IMR-90 (cell line): ENCODE measurements around the gene TTYH3. TPM values are rescaled to one million over a fixed set of nuclear protein-coding genes. Genes with fewer than 3 reads are reported as not detected.

Source experiments
- ATAC-seq: fragments of 200-7000 bp; cut with Tn5 transposase; 2 replicates; pipeline ENCODE4 v1.9.1; 2020; ENCODE audit warnings: low read depth, mild to moderate bottlenecking, moderate library complexity
- BruUV-seq: library from RNA; stranded (reverse); fragments of 400-500 nt; replicated peaks from 2 replicates; lab custom pipeline; 2021; lab: Mats Ljungman, UMichigan
- CTCF ChIA-PET: fragments of 300-600 bp; formaldehyde crosslinking; extraction: SDS; loops from one replicate; lab custom pipeline; 2021; ENCODE audit warnings: antibody characterized with exemption; lab: Yijun Ruan, JAX
- POLR2A ChIA-PET: fragments of 300-600 bp; sonication (Branson Sonifier 250); formaldehyde crosslinking; loops from one replicate; lab custom pipeline; 2022; ENCODE audit warnings: antibody characterized with exemption; ENCODE audit not compliant: unreplicated experiment; lab: Charles Lee
- DNase-seq: peaks from one replicate; pipeline ENCODE4 v3.0.0; 2013
- H2AFZ ChIP-seq: replicated peaks from 2 replicates; pipeline ENCODE3; 2013; ENCODE audit warnings: low read length, mild to moderate bottlenecking; ENCODE audit not compliant: poor library complexity
- H2AK5ac ChIP-seq: 2 replicates; pipeline ENCODE4 v1.6.1; 2013; ENCODE audit warnings: low read depth, low read length, inconsistent platforms
- H2AK9ac ChIP-seq: replicated peaks from 2 replicates; pipeline ENCODE3; 2013; ENCODE audit warnings: mild to moderate bottlenecking, low read depth, low read length, moderate library complexity; ENCODE audit not compliant: poor library complexity
- H2BK120ac ChIP-seq: 2 replicates; pipeline ENCODE4 v1.6.1; 2013; ENCODE audit warnings: low read depth, low read length, inconsistent platforms
- H2BK15ac ChIP-seq: 3 replicates; pipeline ENCODE4 v1.6.1; 2013; ENCODE audit warnings: low read depth, low read length, inconsistent platforms
- H2BK20ac ChIP-seq: 2 replicates; pipeline ENCODE4 v1.6.1; 2013; ENCODE audit warnings: low read depth, mild to moderate bottlenecking, inconsistent platforms, low read length, moderate library complexity
- H2BK5ac ChIP-seq: 2 replicates; pipeline ENCODE4 v1.6.1; 2013; ENCODE audit warnings: mild to moderate bottlenecking, low read depth, low read length, inconsistent platforms; ENCODE audit not compliant: poor library complexity, severe bottlenecking
- H3K14ac ChIP-seq: replicated peaks from 2 replicates; pipeline ENCODE4 v1.6.1; 2013; ENCODE audit warnings: low read depth, low read length, inconsistent platforms
- H3K18ac ChIP-seq: 2 replicates; pipeline ENCODE4 v1.6.1; 2013; ENCODE audit warnings: low read depth, low read length, control low read depth
- H3K23ac ChIP-seq: 2 replicates; pipeline ENCODE4 v1.6.1; 2013; ENCODE audit warnings: low read depth, low read length, inconsistent platforms
- H3K27ac ChIP-seq: 2 replicates; pipeline ENCODE4 v1.5.1; 2013; ENCODE audit warnings: mild to moderate bottlenecking, control low read depth, low read length; ENCODE audit not compliant: insufficient read depth
- H3K27me3 ChIP-seq: 2 replicates; pipeline ENCODE4 v1.6.1; 2013; ENCODE audit warnings: low read length; ENCODE audit not compliant: control insufficient read depth, insufficient read depth
- H3K36me3 ChIP-seq: 2 replicates; pipeline ENCODE4 v1.6.1; 2013; ENCODE audit warnings: low read length, mixed read lengths; ENCODE audit not compliant: control insufficient read depth, insufficient read depth
- H3K4ac ChIP-seq: 2 replicates; pipeline ENCODE4 v1.6.1; 2013; ENCODE audit warnings: low read depth, low read length, inconsistent platforms
- H3K4me1 ChIP-seq: 2 replicates; pipeline ENCODE4 v1.6.1; 2013; ENCODE audit warnings: low read length, mixed read lengths; ENCODE audit not compliant: control insufficient read depth, insufficient read depth
- H3K4me2 ChIP-seq: 2 replicates; pipeline ENCODE4 v1.6.1; 2013; ENCODE audit warnings: low read depth, mild to moderate bottlenecking, control low read depth, low read length, moderate library complexity
- H3K4me3 ChIP-seq: 2 replicates; pipeline ENCODE4 v1.5.1; 2013; ENCODE audit warnings: low read depth, mild to moderate bottlenecking, control low read depth, low read length, moderate library complexity; ENCODE audit not compliant: insufficient read depth
- H3K56ac ChIP-seq: 2 replicates; pipeline ENCODE4 v1.6.1; 2013; ENCODE audit warnings: low read length, inconsistent platforms; ENCODE audit not compliant: insufficient read depth; ENCODE audit errors: extremely low read depth
- H3K79me1 ChIP-seq, 2 experiments: 2 replicates each; pipeline ENCODE4 v1.6.1; 2013; ENCODE audit warnings: low read length in 2 of 2, inconsistent platforms in 1 of 2, low read depth in 1 of 2
- H3K9ac ChIP-seq: 2 replicates; pipeline ENCODE4 v1.6.1; 2013; ENCODE audit warnings: low read depth, low read length, control low read depth
- H3K9me1 ChIP-seq: 2 replicates; pipeline ENCODE4 v1.6.1; 2013; ENCODE audit warnings: low read length, inconsistent platforms; ENCODE audit not compliant: insufficient read depth
- H3K9me3 ChIP-seq: 2 replicates; pipeline ENCODE4 v1.6.1; 2013; ENCODE audit warnings: low read length; ENCODE audit not compliant: control insufficient read depth, insufficient read depth
- H4K20me1 ChIP-seq: 2 replicates; pipeline ENCODE4 v1.6.1; 2013; ENCODE audit warnings: low read length, inconsistent platforms; ENCODE audit not compliant: insufficient read depth
- H4K5ac ChIP-seq: 2 replicates; pipeline ENCODE4 v1.6.1; 2013; ENCODE audit warnings: mild to moderate bottlenecking, low read depth, low read length, control low read depth
- H4K8ac ChIP-seq, 2 experiments: 2 replicates each; pipeline ENCODE4 v1.6.1; 2013; ENCODE audit warnings: low read depth in 2 of 2, low read length in 2 of 2, control low read depth in 1 of 2, inconsistent platforms in 1 of 2
- H4K91ac ChIP-seq: 2 replicates; pipeline ENCODE4 v1.6.1; 2013; ENCODE audit warnings: low read depth, low read length, inconsistent platforms; ENCODE audit not compliant: insufficient read depth
- CEBPB ChIP-seq: IDR thresholded peaks from 2 replicates; pipeline ENCODE4 v1.6.1; 2012; ENCODE audit warnings: low read depth, low read length, improper control_type of control experiment
- CHD1 ChIP-seq: IDR thresholded peaks from 2 replicates; pipeline ENCODE4 v1.6.1; 2012; ENCODE audit warnings: low read depth, low read length, improper control_type of control experiment
- FOS ChIP-seq: fragments of 150-350 bp; IDR thresholded peaks from 2 replicates; pipeline ENCODE4 v1.6.1; 2016; ENCODE audit warnings: low read depth, low read length
- MXI1 ChIP-seq: IDR thresholded peaks from 2 replicates; pipeline ENCODE4 v1.6.1; 2012; ENCODE audit warnings: low read depth, mild to moderate bottlenecking, low read length, moderate library complexity, borderline replicate concordance
- NFE2L2 ChIP-seq: fragments of 150-350 bp; IDR thresholded peaks from 2 replicates; pipeline ENCODE4 v1.6.1; 2016; ENCODE audit warnings: low read depth, mild to moderate bottlenecking, low read length
- RAD21 ChIP-seq: IDR thresholded peaks from 2 replicates; pipeline ENCODE4 v1.6.1; 2012; ENCODE audit warnings: low read length, improper control_type of control experiment
- RFX5 ChIP-seq: IDR thresholded peaks from 2 replicates; pipeline ENCODE4 v1.8.0; 2012; ENCODE audit warnings: low read depth, mild to moderate bottlenecking, low read length, moderate library complexity
- SMC3 ChIP-seq: fragments of 150-350 bp; IDR thresholded peaks from 2 replicates; pipeline ENCODE4 v1.6.1; 2016; ENCODE audit warnings: low read depth, mild to moderate bottlenecking, antibody characterized with exemption, low read length, moderate library complexity
- WGBS, 2 experiments: methylation state at CpG; one replicate each; pipeline versions ENCODE4 v1.1.5 to v1.1.7; 2013; ENCODE audit warnings: missing lambda C conversion rate in 2 of 2; ENCODE audit not compliant: insufficient read length in 1 of 2; ENCODE audit errors: extremely low coverage in 2 of 2; 5-methylcytosine and 5-hydroxymethylcytosine counted together
- dilution Hi-C: fragments of 300-500 bp; cut with HindIII; formaldehyde crosslinking; loops from one replicate; pipeline ENCODE4 v1.14.3; 2018; ENCODE audit warnings: low sequenced_read_pairs; ENCODE audit not compliant: unreplicated experiment
- in situ Hi-C: fragments of 300-500 bp; cut with MboI; formaldehyde crosslinking; loops from 3 replicates; pipeline ENCODE4 v1.14.3; 2019; ENCODE audit warnings: low sequenced_read_pairs, inconsistent platforms, mixed read lengths
- intact Hi-C: fragments of 100-400 bp; cut with micrococcal nuclease; formaldehyde crosslinking; loops from 2 replicates; pipeline ENCODE4 v1.10.0; 2022
- polyA plus RNA-seq, 3 experiments: library from polyadenylated mRNA; depleted of rRNA; stranded (reverse); fragments of >200 nt; gene quantifications; 2 replicates each; pipeline ENCODE4 v1.2.3, GENCODE V29; 2012; ENCODE audit warnings: low replicate concordance in 1 of 3
- total RNA-seq: library from RNA; depleted of rRNA; stranded (reverse); fragments of >200 nt; gene quantifications from 2 replicates; pipeline ENCODE4 v1.2.3, GENCODE V29; 2012
- TF ChIP-seq, protein P1 (sequence below): fragments of 150-350 bp; IDR thresholded peaks from 2 replicates; pipeline ENCODE4 v1.6.1; 2016; ENCODE audit warnings: low read depth, mild to moderate bottlenecking, low read length, moderate library complexity, borderline replicate concordance
- TF ChIP-seq, protein P2 (sequence below): fragments of 150-350 bp; IDR thresholded peaks from 2 replicates; pipeline ENCODE4 v1.6.1; 2017; ENCODE audit warnings: mild to moderate bottlenecking, antibody characterized with exemption, low read length, low read depth
- TF ChIP-seq, protein P3 (sequence below): conservative IDR thresholded peaks from 2 replicates; pipeline ENCODE4 v1.5.1; 2012; ENCODE audit warnings: mild to moderate bottlenecking, low read depth, low read length, improper control_type of control experiment

The TTYH3 gene
- total and polyA plus RNA-seq, 2 of the 4 experiments (the other 2 are of a cell fraction), result 5.6 to 82.6 TPM

DNA sequence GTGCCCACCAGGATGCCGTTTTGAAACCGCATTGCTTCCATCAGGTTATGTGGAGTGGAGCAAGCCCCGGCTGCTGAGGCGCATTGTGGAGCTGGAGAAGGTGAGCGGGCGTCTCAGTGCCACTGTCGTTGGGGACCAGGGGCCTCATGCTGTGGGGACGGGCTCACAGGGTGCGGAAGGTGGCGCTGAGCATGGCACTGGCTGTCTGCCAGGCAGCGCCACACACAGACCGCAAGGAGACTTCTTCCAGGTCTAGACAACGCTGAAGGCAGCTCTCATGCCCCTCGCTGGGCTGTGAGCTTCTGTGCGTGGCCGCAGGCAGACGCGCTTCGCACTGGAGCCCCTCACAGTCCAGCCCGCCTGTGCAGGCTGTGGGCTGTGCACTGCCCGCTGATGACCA, 44.0 kb upstream of the TTYH3 start:
- Histone ChIP-seq H3K4me2 (no peak overlapping the region), H3K18ac (no peak overlapping the region), H3K23ac (no peak overlapping the region), H3K9me1 (no peaks in the 10 kb centered on the region), H3K56ac (no peak overlapping the region), H4K20me1 (no peaks in the 10 kb centered on the region), H3K79me1 (no peaks in the 10 kb centered on the region), H2BK20ac (no peak overlapping the region), H4K8ac (no peak overlapping the region), H3K9me3 (no peaks in the 10 kb centered on the region), H3K4me3 (no peak overlapping the region), H2BK15ac (no peak overlapping the region), H2BK5ac (no peak overlapping the region), H2AFZ (no peak overlapping the region), H2BK120ac (no peak overlapping the region), H4K5ac (no peak overlapping the region), H3K4ac (no peak overlapping the region), H3K27ac (no peak overlapping the region), H3K27me3 (no peaks in the 10 kb centered on the region), H3K4me1 (no peaks in the 10 kb centered on the region), H3K14ac (no peak overlapping the region), H2AK5ac (no peak overlapping the region), H4K91ac (no peak overlapping the region), H3K36me3 (peaks cover 24% of the 10 kb centered on the region), H3K9ac (no peak overlapping the region), H2AK9ac (no peak overlapping the region)
- 94% methylated on average over 13 of the region's 21 CpGs; no CpG with 5 or more reads in 1 of the 2 experiments for WGBS, 2 experiments
- dilution Hi-C loops, result no loop called here
- TF ChIP-seq RAD21, result no peak
- TF ChIP-seq, protein P1, sequence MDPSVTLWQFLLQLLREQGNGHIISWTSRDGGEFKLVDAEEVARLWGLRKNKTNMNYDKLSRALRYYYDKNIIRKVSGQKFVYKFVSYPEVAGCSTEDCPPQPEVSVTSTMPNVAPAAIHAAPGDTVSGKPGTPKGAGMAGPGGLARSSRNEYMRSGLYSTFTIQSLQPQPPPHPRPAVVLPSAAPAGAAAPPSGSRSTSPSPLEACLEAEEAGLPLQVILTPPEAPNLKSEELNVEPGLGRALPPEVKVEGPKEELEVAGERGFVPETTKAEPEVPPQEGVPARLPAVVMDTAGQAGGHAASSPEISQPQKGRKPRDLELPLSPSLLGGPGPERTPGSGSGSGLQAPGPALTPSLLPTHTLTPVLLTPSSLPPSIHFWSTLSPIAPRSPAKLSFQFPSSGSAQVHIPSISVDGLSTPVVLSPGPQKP, result no peak
- TF ChIP-seq RFX5, result no peak
- TF ChIP-seq CEBPB, result no peak
- no peak for TF ChIP-seq SMC3
- no peak for TF ChIP-seq NFE2L2
- no peak for TF ChIP-seq FOS
- TF ChIP-seq CHD1, result no peak
- no peak for TF ChIP-seq MXI1
- TF ChIP-seq, protein P2, sequence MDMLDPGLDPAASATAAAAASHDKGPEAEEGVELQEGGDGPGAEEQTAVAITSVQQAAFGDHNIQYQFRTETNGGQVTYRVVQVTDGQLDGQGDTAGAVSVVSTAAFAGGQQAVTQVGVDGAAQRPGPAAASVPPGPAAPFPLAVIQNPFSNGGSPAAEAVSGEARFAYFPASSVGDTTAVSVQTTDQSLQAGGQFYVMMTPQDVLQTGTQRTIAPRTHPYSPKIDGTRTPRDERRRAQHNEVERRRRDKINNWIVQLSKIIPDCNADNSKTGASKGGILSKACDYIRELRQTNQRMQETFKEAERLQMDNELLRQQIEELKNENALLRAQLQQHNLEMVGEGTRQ, result no peak
- TF ChIP-seq, protein P3, sequence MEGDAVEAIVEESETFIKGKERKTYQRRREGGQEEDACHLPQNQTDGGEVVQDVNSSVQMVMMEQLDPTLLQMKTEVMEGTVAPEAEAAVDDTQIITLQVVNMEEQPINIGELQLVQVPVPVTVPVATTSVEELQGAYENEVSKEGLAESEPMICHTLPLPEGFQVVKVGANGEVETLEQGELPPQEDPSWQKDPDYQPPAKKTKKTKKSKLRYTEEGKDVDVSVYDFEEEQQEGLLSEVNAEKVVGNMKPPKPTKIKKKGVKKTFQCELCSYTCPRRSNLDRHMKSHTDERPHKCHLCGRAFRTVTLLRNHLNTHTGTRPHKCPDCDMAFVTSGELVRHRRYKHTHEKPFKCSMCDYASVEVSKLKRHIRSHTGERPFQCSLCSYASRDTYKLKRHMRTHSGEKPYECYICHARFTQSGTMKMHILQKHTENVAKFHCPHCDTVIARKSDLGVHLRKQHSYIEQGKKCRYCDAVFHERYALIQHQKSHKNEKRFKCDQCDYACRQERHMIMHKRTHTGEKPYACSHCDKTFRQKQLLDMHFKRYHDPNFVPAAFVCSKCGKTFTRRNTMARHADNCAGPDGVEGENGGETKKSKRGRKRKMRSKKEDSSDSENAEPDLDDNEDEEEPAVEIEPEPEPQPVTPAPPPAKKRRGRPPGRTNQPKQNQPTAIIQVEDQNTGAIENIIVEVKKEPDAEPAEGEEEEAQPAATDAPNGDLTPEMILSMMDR, result no peak
- intact Hi-C loops, result no loop called here
- ATAC-seq, result no peak
- BruUV-seq, result no TSS peak
- DNase-seq, result no peak
- POLR2A ChIA-PET, result no interaction called here
- in situ Hi-C loops, result no loop called here
- CTCF ChIA-PET, result interaction anchor here (0.5 kb wide), 1 partner anchor 94 kb away, joined by 4 read pairs; no protein-coding TSS in a partner anchor
